ENCODE results near the gene TNFAIP8.
A peak's percentile ranks its signal among the peaks of the same experiment; 100 is the strongest.
"Not testable (repeated sequence)": the region's sequence is repeated elsewhere in the genome, so short reads cannot be mapped to it uniquely, and the experiment has no call there.

TNFAIP8 gene

DNA sequence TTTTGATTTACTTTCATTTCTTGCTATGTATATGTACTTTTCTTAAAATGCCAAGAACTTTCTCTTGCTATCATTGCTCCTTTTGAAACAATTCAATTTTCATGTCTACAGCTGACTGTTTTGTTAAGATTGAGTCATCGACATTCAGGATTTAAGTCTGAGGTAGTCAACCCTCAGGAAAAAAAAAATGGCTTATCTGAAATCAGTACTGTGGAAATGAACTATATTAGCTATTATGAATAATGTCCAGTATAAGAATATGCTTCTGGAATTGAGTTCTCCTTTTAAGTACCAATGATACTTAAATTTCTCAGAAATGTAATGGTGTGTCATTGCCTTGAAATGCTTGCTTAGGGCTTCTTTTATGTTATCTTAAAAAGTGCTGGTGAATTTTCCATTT, 37.9 kb downstream of the TNFAIP8 start:
- DNase-seq (ENCODE audit: low read depth in 2 of 2): no peak

DNA sequence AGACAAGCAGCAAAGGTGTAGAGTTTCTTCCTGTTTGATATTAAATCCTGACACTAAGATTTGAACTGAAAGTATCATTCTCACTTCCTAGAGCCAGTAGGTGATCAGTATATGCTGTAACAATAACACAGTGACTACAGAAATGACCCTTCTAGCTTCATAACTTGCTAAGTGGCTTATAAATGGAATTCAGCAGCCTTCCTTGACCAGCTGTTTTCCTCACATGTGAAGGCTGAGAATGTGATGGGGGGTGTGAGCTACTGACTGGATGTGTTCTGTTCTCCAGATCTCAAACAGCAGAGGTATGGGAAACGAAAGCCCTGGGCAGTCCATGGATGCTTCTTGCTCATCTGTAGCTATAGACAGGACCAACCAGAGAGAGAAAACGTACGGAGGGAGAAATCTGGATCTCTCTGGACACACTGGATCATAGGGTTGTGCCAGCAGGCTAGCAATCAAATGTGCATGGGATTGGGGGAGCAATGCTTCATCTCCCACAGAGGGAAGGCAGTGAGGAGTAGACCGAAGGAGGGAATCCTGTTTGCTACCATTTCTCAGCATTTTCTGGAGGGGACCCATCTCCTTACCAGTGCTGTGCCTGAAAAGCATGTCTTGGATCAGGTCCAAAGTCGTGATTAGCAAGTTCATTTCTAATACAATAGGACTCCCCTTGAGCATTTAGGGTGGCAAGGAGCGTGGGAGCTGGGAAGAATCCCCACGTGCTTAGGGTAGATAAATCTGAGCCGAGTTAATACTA, 39.4 kb downstream of the TNFAIP8 start:
- no peak for DNase-seq (ENCODE audit: low read depth in 2 of 2)

DNA sequence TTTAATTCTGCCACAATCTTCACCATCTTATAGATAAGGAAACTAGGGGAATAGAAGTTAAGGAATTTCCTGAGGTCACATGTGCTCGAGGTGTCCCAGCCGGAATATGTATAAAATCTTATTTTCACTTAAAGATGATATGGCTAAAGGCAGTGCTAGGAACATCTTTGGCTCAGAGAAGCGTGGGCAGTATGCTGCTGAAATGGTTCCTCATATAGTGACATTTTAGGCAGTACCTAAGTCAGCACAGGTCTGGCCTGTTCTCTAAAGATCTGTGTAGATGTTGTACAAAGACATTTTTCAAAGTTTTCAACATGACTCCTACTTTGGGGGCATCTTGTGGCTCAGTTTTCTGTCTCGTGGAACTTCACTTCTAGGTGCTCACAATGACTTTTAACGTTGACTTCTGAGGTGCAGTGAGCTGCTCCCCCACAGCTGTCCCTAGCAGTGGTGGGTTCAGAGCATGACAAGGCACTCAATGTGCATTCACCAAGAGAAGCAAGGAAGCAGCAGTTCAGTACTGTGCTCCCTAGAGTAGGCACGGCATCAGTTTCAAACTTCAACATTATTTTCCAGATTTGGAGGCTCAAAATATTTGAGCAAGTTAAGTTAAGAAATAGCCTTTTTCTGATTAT, 40.3 kb downstream of the TNFAIP8 start:
- no peak for DNase-seq (ENCODE audit: low read depth in 2 of 2)

DNA sequence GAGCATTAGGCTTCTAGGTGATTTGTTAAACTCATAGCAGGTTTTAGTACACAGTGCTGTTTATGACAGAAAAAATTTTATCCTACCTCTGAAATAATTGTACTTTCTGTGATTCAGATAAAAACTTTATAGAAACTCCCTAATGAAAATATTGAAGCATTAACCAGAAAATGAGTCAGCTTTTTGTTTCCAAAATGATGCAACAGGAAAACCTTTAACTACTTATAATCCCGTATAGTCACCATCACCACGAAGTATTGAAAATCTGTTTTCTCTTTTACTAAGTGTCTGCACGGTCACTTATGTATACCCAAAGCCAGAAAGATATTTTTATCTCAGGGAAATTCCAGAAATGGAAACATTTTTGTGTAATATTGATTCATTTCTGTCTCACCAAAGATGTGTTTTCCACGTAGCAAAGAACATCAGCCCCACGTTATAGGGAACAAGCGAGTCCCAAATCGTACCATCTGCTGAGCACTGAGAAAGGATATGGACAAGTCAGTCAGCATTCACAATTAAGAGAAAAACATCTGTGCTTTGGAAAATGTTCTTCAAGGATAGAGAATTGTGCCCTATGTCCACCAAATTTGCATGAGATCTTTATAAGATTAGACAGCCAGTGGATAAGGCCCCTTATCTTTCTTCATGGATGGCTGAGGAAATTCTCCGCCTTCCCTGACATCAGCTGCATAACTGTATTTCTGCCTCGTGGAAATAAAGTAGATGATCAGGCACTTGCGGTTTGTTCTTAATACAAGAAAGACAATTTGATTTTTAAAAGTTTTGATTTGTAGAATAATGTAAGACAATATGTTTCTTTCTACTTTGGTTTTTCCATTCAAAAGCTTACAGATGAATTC, 41.9 kb downstream of the TNFAIP8 start:
- no peak for DNase-seq (ENCODE audit: low read depth in 2 of 2)

DNA sequence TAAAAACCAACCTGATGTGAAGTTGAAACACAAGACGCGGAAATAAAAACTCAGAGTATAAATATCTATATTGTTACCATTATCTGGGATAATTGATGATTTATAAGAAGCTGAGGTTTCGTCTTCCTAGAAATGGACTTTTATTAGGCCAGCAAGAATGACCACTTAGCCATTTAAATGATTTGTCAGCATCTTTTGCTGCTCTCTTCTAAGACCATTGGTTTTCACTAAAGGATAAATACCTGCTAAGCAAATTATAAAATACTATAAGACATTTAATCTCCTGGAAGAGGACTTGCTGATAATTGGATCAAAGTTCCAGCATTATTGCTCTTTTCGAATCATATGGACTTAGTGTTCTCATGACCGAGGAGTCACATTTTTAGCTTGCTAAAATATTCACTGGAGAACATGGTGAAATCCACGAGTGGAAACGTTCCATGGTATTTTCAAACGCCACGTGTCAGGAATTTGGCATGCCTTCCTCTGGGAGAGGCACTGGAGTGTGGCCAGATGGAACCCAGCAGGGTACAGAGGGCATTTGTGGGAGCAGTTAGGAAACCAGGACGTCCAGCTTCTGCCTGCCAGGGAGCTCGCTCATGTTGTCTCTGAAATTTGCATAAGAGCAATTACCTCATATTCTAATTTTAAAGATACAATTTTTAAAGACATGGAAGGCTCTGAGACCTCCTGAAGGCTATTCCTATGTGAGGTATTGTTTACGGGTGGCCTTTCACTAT, 43.1 kb downstream of the TNFAIP8 start:
- no peak for DNase-seq (ENCODE audit: low read depth in 2 of 2)

DNA sequence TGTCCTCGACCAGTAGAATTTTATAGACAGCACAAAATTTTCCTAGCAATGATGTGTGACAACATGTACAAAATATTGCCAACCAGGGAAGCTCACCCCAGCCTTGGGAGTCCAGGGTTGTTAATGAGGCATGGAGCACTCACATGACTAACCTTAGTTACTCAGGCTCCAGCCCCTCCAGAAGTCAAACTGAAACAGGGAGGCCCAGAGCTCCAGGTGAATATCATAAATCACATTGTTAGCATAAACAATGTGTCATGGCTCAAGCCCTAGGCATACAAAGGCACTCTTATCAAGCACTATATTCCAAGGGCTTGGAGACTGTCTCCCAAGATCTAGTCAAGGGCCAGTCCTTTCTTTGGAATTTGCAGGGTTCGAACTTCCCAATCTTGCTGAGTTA, 44.4 kb downstream of the TNFAIP8 start:
- DNase-seq (ENCODE audit: low read depth in 2 of 2): no peak

DNA sequence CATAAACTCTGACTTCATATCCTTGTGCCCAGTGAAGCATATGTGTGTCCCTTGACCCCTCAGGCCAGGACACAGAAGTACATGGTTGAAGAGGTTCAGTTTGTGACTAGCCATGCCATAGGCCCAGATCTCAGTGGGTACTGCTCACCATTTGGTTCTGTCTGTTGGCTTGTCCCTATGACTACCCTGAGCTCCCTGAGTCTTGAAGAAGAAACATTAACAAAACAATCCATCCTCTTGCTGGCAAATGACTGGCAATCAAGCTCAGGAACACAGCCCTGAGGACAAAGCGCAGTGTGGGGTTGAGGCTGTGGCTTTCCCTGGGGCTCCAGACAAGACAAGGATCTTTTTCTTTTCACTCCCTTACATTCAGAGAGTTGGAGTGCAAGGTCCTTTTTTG, 46.3 kb downstream of the TNFAIP8 start:
- no peak for DNase-seq (ENCODE audit: low read depth in 2 of 2)

DNA sequence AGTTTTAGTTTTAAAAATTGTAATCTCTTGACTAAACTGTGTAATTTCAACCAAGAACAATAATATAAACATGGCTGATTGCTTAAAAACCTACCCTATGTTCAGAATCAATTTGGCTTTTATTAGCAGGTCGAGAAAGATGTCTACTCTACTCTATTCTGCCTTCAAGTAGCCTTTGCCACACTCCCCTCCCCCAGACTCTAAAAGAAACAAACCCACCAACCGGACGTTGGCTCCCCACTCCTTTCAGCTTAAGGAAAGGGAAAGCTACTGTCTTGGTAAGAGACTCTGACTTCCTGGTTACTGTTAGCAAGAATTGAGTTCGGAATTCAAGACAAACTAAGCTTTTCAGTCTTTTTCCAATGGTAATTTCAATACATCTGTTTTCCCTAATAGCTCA, 46.7 kb downstream of the TNFAIP8 start:
- no peak for DNase-seq (ENCODE audit: low read depth in 2 of 2)

DNA sequence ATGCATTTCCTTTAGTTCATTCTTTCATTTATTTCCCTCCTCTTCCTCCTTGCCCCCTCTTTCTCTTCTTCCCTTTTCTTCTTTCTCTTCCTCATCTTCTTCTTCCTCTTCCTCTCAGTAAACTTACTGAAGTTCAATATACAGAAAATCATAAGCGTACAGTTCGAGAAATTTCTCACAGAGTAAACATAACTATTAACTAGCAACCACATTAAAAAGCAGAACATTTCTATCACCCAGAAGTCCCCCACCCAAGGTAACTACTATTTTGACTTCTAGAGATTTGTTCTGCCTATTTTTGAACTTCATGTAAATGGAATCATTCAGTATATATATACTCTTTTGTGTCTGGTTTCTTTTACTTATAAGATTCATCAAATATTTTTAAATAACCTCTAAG, 48.2 kb downstream of the TNFAIP8 start:
- no peak for DNase-seq (ENCODE audit: low read depth in 2 of 2)

DNA sequence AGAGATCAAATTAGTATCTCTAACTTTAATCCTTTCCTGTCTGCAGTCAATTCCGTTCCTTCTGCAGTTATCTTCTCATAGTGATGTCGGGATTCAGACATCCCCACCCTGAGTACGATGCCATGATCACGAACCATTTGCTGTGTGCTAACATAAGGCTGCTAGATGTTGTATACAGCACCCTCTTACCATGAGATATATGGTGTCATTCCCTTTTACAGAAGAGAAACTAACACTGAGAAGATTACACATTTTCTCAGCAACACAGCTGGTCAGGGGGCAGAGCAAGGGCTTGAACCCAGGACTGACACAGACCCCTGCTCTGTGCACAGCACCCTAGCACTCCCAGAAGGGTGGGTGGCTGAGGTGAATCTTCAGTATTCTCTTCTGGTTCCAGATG, 49.6 kb downstream of the TNFAIP8 start:
- no peak for DNase-seq (ENCODE audit: low read depth in 2 of 2)

DNA sequence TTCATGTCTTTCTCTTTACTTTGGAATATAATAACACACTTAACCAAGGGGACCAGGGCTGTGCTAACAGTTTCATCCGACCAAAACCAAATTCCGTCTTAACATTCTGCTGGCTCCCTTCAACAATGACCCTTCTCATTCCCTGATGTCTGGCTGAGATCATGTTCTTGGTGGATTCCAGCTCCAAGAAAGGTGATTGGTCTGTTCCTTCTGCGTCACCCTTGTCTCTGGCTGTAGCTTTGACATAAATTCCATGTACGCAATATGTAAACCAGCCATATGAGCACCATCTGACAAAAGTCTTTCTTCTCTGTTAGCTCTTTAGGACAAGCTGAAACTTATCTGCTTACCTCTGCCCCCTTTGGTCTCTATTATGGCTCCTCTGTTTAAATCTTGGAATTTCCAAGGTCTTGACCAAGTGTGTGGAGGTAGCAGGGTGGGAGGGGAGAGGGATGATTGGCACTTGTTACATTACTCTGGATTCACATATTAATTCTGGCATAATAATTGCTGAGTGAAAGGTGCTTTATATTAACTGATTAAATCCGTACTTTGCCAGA, 50.8 kb downstream of the TNFAIP8 start:
- DNase-seq (ENCODE audit: low read depth in 2 of 2): no peak

DNA sequence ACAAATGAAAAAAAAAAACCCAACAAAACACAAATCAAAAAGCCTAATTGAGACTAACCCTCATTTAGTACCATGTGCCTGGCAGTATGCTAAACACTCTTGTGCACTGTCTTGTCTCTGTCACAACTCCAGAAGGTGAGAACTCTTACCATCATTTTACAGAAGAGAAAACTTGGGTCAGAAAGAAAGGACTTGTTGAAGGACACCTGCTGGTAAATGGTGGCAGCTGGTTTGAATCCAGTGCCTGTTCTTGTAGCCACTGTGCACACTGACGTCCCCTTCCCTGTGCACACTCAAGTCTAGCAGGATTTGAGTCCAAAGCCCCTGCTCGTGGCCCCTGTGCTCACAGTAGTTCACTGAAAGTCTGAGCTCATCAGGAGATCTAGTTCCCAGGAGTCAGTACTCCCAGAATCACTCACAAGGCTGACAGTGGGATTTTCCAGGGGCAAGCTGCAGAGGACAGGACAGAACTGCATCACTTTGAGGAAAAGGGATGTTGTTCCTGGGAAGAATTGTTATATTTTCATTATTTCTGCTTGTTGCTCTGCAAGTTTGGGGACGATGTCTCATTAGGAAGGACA, 53.5 kb downstream of the TNFAIP8 start:
- DNase-seq (ENCODE audit: low read depth in 2 of 2): no peak

DNA sequence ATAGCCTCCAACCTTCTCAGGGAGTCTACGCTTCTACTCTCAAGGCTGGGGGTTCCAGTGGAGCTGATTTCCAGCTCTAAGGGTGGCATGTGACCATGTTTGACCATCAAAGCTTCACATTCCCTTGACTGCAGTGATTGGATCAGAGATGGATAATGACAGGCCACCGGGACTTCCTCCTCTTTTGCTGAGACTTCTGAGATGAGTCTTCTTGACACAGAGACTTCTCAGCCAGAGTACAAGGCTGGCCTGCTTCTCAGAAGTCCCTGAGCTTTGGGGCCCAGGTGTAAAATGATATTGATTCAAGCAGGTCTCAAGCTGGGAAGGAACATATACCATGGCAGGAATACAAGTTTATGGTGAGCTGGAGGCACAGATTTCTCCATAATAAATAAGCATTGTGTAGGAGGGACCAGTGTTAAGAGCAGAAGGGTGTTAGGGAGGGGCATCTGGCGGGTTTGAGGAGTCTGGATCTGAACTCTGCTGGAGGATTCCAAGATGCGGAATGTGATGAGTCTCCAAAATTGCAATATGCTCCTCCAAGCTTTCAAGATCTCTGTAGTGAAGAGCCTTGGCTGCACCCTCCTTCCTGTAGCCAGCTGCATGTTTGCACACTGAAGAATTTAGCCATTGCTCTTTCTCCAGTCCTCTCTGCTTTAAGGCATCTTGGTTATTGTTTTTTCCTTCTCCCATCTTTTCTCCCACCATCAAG, 54.8 kb downstream of the TNFAIP8 start:
- no peak for DNase-seq (ENCODE audit: low read depth in 2 of 2)

DNA sequence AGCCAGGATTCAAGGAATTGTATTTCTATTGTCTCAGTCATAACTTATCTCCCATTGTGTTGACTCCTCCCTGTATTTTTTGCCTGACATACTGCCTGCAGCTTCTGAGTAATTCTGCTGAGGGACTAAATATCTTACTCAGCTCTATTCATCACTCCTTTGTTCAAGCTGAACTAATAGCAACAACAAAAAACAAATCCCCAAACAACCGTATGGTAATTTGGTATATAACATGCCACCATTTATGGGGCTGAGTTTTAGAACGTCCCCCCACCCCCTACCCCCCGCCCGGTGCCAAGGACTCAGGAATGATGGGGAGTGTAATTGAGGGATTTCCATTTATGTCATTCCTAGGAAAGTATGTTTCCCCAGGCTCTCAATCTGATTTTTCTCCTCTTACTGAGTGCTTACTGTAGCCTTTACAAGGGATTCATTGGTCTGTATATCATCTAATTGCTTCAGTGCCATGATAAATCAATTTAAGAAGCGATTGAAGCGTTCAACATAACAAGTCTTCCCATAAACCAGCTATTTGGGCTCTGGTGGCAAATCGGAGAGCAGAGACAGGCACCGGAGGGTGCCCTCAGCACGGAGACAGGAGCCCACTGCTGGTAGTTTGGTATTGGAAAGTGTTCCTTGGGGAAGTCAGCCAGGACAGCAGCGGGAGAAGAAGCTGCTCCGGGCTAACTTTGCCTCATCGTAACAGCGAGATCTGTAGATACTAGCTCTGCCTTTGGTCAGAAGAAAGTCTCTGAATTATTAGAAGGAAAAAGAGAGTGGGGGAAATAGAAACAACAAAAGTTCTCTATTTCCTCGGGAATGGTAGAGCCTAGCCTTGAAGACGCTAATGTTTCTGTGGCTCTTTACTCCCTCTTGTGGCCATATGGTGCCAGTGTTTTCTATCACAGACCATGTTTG, 55.8 kb downstream of the TNFAIP8 start:
- DNase-seq (ENCODE audit: low read depth in 2 of 2): peak; percentile 16 to 46

DNA sequence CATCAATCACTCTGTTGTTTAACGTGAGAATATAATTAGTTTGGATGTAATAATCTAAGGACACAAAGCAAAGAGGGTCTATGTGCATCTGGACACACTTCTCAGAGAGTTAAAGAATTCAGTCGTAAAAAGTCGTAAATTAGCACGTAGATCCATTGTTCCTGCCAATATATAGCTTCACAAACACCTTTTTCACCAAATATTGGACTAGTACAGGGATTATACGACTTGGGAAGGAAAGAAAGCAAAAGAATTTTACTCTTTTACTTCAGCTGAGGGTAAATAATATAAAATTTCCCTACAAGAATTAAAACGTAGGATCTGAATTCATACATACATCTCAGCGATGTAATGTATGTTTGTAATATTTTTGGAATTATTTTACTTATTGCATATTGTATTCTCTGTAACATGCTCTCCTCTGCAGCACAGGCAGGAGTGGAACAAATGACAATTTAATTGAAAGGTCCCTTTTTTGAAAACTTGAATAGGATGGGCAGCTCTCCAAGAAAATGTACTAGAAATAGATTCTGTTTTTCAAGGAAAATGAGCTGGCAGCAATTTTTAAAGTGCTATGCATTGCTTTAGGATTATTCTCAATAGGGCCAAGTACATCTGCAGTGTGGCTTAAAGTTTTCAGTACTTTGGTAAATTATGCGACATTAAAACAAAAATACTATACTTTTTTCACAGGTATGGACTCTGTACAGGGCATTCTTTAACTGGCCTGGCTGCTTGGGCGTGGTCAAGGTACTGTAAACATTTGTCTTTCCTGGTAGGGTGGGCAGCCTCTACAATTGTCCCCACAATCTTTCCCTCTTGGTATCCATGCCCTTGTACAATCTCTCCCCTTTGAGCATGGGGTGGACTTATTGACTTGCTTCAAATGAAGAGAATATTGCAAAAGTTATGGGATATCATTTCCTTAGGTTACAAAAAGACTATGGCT, 56.7 kb downstream of the TNFAIP8 start:
- DNase-seq (ENCODE audit: low read depth in 2 of 2): no peak

DNA sequence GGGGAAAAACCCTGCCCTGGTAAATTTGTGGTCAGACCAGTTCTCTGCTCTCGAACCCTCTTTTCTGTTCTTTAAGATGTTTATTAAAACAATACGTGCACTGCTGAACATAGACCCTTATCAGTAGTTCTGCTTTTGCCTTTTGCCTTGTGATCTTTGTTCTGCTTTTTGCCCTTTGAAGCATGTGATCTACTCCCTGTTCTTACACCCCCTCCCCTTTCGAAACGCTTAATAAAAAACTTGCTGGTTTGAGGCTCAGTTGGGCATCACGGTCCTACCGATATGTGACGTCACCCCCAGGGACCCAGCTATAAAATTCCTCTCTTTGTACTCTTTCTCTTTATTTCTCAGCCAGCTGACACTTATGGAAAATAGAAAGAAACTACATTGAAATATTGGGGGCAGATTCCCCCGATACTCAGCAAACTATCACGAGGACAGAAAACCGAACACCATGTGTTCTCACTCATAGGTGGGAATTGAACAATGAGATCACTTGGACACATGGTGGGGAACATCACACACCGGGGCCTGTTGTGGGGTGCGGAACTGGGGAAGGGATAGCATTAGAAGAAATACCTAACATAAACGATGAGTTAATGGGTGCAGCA, 58.4 kb downstream of the TNFAIP8 start:
- not testable (repeated sequence) for DNase-seq (ENCODE audit: low read depth in 2 of 2)

DNA sequence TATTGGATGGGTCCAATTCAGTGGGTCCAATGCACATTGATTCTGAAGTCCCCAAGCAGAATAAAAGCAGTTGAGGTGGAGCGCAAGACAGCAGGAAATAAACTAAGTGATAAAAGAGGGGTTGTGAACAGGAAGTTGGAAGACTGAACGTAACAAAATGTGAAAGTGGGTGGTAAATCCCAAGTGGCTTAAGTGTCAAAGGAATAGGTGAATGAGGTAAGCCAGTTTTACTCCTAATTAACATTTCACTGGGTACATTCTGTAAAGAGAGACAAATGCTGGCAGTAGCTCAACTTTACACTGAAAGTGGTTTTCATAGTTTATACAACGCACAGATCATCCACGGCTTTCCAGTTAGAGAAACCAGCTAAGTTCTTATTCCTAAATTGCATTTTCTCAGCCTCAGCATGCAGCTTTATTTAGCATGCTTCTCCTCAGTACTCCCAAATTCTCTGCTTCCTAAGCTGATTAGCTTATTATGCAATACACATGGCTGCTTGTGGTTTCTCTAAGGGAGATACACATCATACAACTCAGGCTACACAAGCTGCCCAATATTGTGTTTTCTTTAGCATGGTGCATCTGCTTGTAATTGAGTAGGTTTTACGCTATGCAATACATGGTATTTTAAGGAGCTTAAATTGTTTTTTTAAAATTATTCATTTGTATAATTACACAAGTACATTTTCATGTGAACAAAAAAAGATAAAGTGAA, 62.2 kb downstream of the TNFAIP8 start:
- DNase-seq (ENCODE audit: low read depth in 2 of 2): no peak

All from stimulated activated CD8-positive, alpha-beta memory T cell treated with anti-CD3 and anti-CD28 coated beads, Interleukin-7, amount 100 ng/mL, for 4 hours (primary cell).